Sigmoid colon (tissue), 4 donors: ENCODE results near the gene MEGF11.

Experiments
- CTCF ChIP-seq, 4 experiments: fragments of 450-650 bp in 3 of 4; fragments of 200-600 bp in 1 of 4; IDR thresholded peaks; one replicate each; pipeline ENCODE4 v1.5.1; 2016 to 2019; ENCODE audit warnings: antibody characterized with exemption in 4 of 4, mild to moderate bottlenecking in 3 of 4, moderate library complexity in 2 of 4
- EP300 ChIP-seq, 4 donors: sonication (generic); formaldehyde crosslinking; IDR thresholded peaks; one replicate each; pipeline ENCODE4 v1.6.1; 2017; ENCODE audit warnings: antibody characterized with exemption in 4 of 4
- POLR2A ChIP-seq, 2 donors: fragments of 450-650 bp; IDR thresholded peaks; one replicate each; pipeline ENCODE4 v1.6.1; 2016; ENCODE audit warnings: antibody characterized with exemption in 2 of 2, mild to moderate bottlenecking in 2 of 2, moderate library complexity in 2 of 2
- POLR2AphosphoS5 ChIP-seq, 4 donors: sonication (generic); formaldehyde crosslinking; IDR thresholded peaks; one replicate each; pipeline ENCODE4 v1.6.1; 2017; ENCODE audit warnings: antibody characterized with exemption in 4 of 4

GRCh38 chr15:66196602-66197001 is 56.9 kb downstream of the MEGF11 start:
- no peak for TF ChIP-seq CTCF (IDR thresholded peaks at IDR 0.05)
- TF ChIP-seq POLR2AphosphoS5 (IDR thresholded peaks at IDR 0.05) = no peak
- TF ChIP-seq EP300 (IDR thresholded peaks at IDR 0.05) = no peak
- no peak for TF ChIP-seq POLR2A (IDR thresholded peaks at IDR 0.05)
